Measurements from ENCODE around the gene CTBP2. TPM values are rescaled to one million over a fixed set of nuclear protein-coding genes. Genes with fewer than 3 reads are reported as not detected.

CTBP2 gene
- polyA plus RNA-seq, 1 donor (not counting 4 experiments of a cell fraction or from before 2014, with no cell fraction given), result 76.0 TPM

GRCh38 chr10:125156196-125156595, 4.2 kb downstream of the CTBP2 start:
- H3K27me3 ChIP-seq (ENCODE audit: control insufficient read depth, extremely low read depth, insufficient read depth, low read length), result no peaks in the 10 kb centered on the region
- no peak for FAIRE-seq
- peaks cover 83% of the 10 kb centered on the region for H3K79me2 ChIP-seq (ENCODE audit: control insufficient read depth, insufficient read depth, low read length)
- peaks cover 38% of the 10 kb centered on the region for H3K4me1 ChIP-seq (ENCODE audit: control insufficient read depth, extremely low read depth, insufficient read depth, low read length)
- TF ChIP-seq EZH2 (IDR thresholded peaks at IDR 0.05; ENCODE audit: low read length) (no peak), CTCF (optimal IDR thresholded peaks at IDR 0.05 in 1 of 3, IDR thresholded peaks at IDR 0.05 in 1 of 3, conservative IDR thresholded peaks at IDR 0.05 in 1 of 3; ENCODE audit: extremely low read depth in 1 of 3, insufficient read depth in 2 of 3, low read length in 3 of 3) (no peak)
- dilution Hi-C loops (cut with MboI; ENCODE audit: extremely low pct_ligation_motif_present, low sequenced_read_pairs), result no loop called here
- H3K4me3 ChIP-seq (ENCODE audit: control insufficient read depth in 2 of 3, extremely low read depth in 1 of 3, insufficient read depth in 2 of 3, low read depth in 1 of 3, low read length in 3 of 3), result peak overlapping the region in 1 of 3 experiments; percentile 1
- H3K4me2 ChIP-seq (ENCODE audit: control insufficient read depth, extremely low read depth, insufficient read depth, low read depth, low read length), result peak overlapping the region; percentile 25
- peaks cover under 1 to 1% of the 10 kb centered on the region in 2 experiments for H3K36me3 ChIP-seq (ENCODE audit: control insufficient read depth in 2 of 2, extremely low read depth in 1 of 2, insufficient read depth in 2 of 2, low read length in 2 of 2)
- H3K9ac ChIP-seq (ENCODE audit: control insufficient read depth, extremely low read depth, insufficient read depth, low read length), result peak overlapping the region; percentile 6
- no peak for DNase-seq (ENCODE audit: low read depth, low spot score)
- peaks cover 3% of the 10 kb centered on the region for H4K20me1 ChIP-seq (ENCODE audit: control insufficient read depth, extremely low read depth, insufficient read depth, low read length)
- peak overlapping the region; percentile 3 for H3K27ac ChIP-seq (ENCODE audit: control insufficient read depth, insufficient read depth, low read length)
- no peaks in the 10 kb centered on the region for H3K9me1 ChIP-seq (ENCODE audit: control insufficient read depth, extremely low read depth, insufficient read depth, low read length)
- H2AFZ ChIP-seq (ENCODE audit: control insufficient read depth, low read length), result no peak overlapping the region
- H3K9me3 ChIP-seq (ENCODE audit: control insufficient read depth, low read depth, low read length), result no peaks in the 10 kb centered on the region

GRCh38 chr10:125155101-125155500, 5.3 kb downstream of the CTBP2 start:
- no peak for DNase-seq (ENCODE audit: low read depth, low spot score)
- TF ChIP-seq EZH2 (IDR thresholded peaks at IDR 0.05; ENCODE audit: low read length) (no peak), CTCF (optimal IDR thresholded peaks at IDR 0.05 in 1 of 3, IDR thresholded peaks at IDR 0.05 in 1 of 3, conservative IDR thresholded peaks at IDR 0.05 in 1 of 3; ENCODE audit: extremely low read depth in 1 of 3, insufficient read depth in 2 of 3, low read length in 3 of 3) (no peak)
- Histone ChIP-seq H3K9me3 (ENCODE audit: control insufficient read depth, low read depth, low read length) (no peaks in the 10 kb centered on the region), H3K27me3 (ENCODE audit: control insufficient read depth, extremely low read depth, insufficient read depth, low read length) (no peaks in the 10 kb centered on the region), H3K27ac (ENCODE audit: control insufficient read depth, insufficient read depth, low read length) (no peak overlapping the region), H3K4me3 (ENCODE audit: control insufficient read depth in 2 of 3, extremely low read depth in 1 of 3, insufficient read depth in 2 of 3, low read depth in 1 of 3, low read length in 3 of 3) (no peak overlapping the region), H3K79me2 (ENCODE audit: control insufficient read depth, insufficient read depth, low read length) (peaks cover 94% of the 10 kb centered on the region), H3K9me1 (ENCODE audit: control insufficient read depth, extremely low read depth, insufficient read depth, low read length) (no peaks in the 10 kb centered on the region), H3K4me1 (ENCODE audit: control insufficient read depth, extremely low read depth, insufficient read depth, low read length) (peaks cover 44% of the 10 kb centered on the region), H3K36me3 (ENCODE audit: control insufficient read depth in 2 of 2, extremely low read depth in 1 of 2, insufficient read depth in 2 of 2, low read length in 2 of 2) (peaks cover 4% of the 10 kb centered on the region in 2 experiments), H2AFZ (ENCODE audit: control insufficient read depth, low read length) (no peak overlapping the region), H4K20me1 (ENCODE audit: control insufficient read depth, extremely low read depth, insufficient read depth, low read length) (peaks cover 3% of the 10 kb centered on the region), H3K9ac (ENCODE audit: control insufficient read depth, extremely low read depth, insufficient read depth, low read length) (no peak overlapping the region), H3K4me2 (ENCODE audit: control insufficient read depth, extremely low read depth, insufficient read depth, low read depth, low read length) (no peak overlapping the region)
- dilution Hi-C loops (cut with MboI; ENCODE audit: extremely low pct_ligation_motif_present, low sequenced_read_pairs), result no loop called here
- FAIRE-seq, result no peak

All from keratinocyte (primary cell).